ENCODE data around the gene HSD17B2. TPM values are rescaled to one million over a fixed set of nuclear protein-coding genes. Genes with fewer than 3 reads are reported as not detected.

Gene HSD17B2
- total and polyA plus RNA-seq, 2 of the 4 experiments (the other 2 are of a cell fraction) = 0.12 to 0.18 TPM

GRCh38 chr16:82067042-82067803 is 32.2 kb downstream of the HSD17B2 start:
- Histone ChIP-seq H3K14ac (replicated peaks; ENCODE audit: low read depth, low read length) (no peak overlapping the region), H4K20me1 (ENCODE audit: insufficient read depth, low read length) (no peaks in the 10 kb centered on the region), H4K5ac (ENCODE audit: low read depth, low read length) (peak overlapping the region; percentile 83), H4K8ac (ENCODE audit: low read depth in 2 of 2, low read length in 2 of 2) (peak overlapping the region in 1 of 2 experiments; percentile 53; a peak in 1 of 4 replicates), H3K4me3 (ENCODE audit: insufficient read depth, low read depth, low read length) (no peak overlapping the region), H3K18ac (ENCODE audit: low read depth, low read length) (peak overlapping the region; percentile 77), H2AK5ac (ENCODE audit: low read depth, low read length) (no peak overlapping the region), H3K27ac (ENCODE audit: insufficient read depth, low read length) (peak overlapping the region; percentile 97), H3K4me2 (ENCODE audit: low read depth, low read length) (peak overlapping the region; percentile 30; the same call in 1 of the 2 replicates), H2BK120ac (ENCODE audit: low read depth, low read length) (0 out of 2 replicates have a peak overlapping the region, but pooled peaks have one; percentile 8), H3K9me1 (ENCODE audit: insufficient read depth, low read length) (peaks cover 3% of the 10 kb centered on the region; the same call in 1 of the 2 replicates), H3K79me1 (ENCODE audit: low read depth in 1 of 2, low read length in 2 of 2) (no peaks in the 10 kb centered on the region), H3K27me3 (ENCODE audit: control insufficient read depth, insufficient read depth, low read length) (no peaks in the 10 kb centered on the region), H3K9me3 (ENCODE audit: control insufficient read depth, insufficient read depth, low read length) (no peaks in the 10 kb centered on the region), H4K91ac (ENCODE audit: insufficient read depth, low read depth, low read length) (peak overlapping the region; percentile 46; the same call in 1 of the 2 replicates), H2BK20ac (ENCODE audit: low read depth, low read length) (peak overlapping the region; percentile 74; the same call in 1 of the 2 replicates), H3K4ac (ENCODE audit: low read depth, low read length) (0 out of 2 replicates have a peak overlapping the region, but pooled peaks have one; percentile 17), H3K23ac (ENCODE audit: low read depth, low read length) (no peak overlapping the region), H3K56ac (ENCODE audit: extremely low read depth, insufficient read depth, low read length) (no peak overlapping the region), H2BK5ac (ENCODE audit: low read depth, low read length, poor library complexity, severe bottlenecking) (peak overlapping the region; percentile 56), H3K36me3 (ENCODE audit: control insufficient read depth, insufficient read depth, low read length) (peaks cover 7% of the 10 kb centered on the region), H2AFZ (replicated peaks; ENCODE audit: low read length, poor library complexity) (no peak overlapping the region), H2BK15ac (ENCODE audit: low read depth, low read length) (no peak overlapping the region), H3K9ac (ENCODE audit: low read depth, low read length) (peak overlapping the region; percentile 53), H3K4me1 (ENCODE audit: control insufficient read depth, insufficient read depth, low read length) (peaks cover 22% of the 10 kb centered on the region), H2AK9ac (replicated peaks; ENCODE audit: low read depth, low read length, poor library complexity) (no peak overlapping the region)
- ATAC-seq (ENCODE audit: low read depth) = peak; percentile 61
- no TSS peak for BruUV-seq (replicated peaks)
- in situ Hi-C loops (cut with MboI; ENCODE audit: low sequenced_read_pairs) (no loop called here), dilution Hi-C loops (cut with HindIII; ENCODE audit: low sequenced_read_pairs, unreplicated experiment) (no loop called here), intact Hi-C loops (cut with micrococcal nuclease) (loop anchor here (2.0 kb wide), 1 partner anchor 30 kb away; no protein-coding TSS in a partner anchor)
- POLR2A ChIA-PET (ENCODE audit: unreplicated experiment) = no interaction called here
- CTCF ChIA-PET = no interaction called here
- no CpG with 5 or more reads among the region's 6 CpGs for WGBS, 2 experiments (ENCODE audit: extremely low coverage in 2 of 2, insufficient read length in 1 of 2)
- TF ChIP-seq RFX5 (IDR thresholded peaks at IDR 0.05; ENCODE audit: low read depth, low read length) (no peak), USF2 (IDR thresholded peaks at IDR 0.05; ENCODE audit: low read depth, low read length) (peak; percentile 16; the same call in 1 of the 2 replicates)
- peak; percentile 31 for DNase-seq

Data from IMR-90 (cell line).